Neural cell (in vitro differentiated cells): ENCODE measurements around the gene ABCC8. TPM values are rescaled to one million over a fixed set of nuclear protein-coding genes. Genes with fewer than 3 reads are reported as not detected.

Experiments used
- H2AFZ ChIP-seq: fragments of 200-600, 300-800 bp; sonication (generic), shearing (Covaris generic); 2 replicates; pipeline ENCODE4 v1.6.0; 2014; ENCODE audit warnings: low read depth, mild to moderate bottlenecking, antibody characterized with exemption, low read length, moderate library complexity
- H3F3A ChIP-seq: fragments of 200-600 bp; shearing (Covaris generic); 2 replicates; pipeline ENCODE4 v1.6.1; 2016; ENCODE audit warnings: mild to moderate bottlenecking, moderate library complexity, mixed read lengths, antibody characterized with exemption, low read length; ENCODE audit not compliant: insufficient read depth, poor library complexity, severe bottlenecking
- H3K27ac ChIP-seq: fragments of 200-600, 300-800 bp; sonication (generic), shearing (Covaris generic); 2 replicates; pipeline ENCODE4 v1.5.1; 2014; ENCODE audit warnings: mild to moderate bottlenecking, low read length, moderate library complexity
- H3K27me3 ChIP-seq: fragments of 300-800, 200-600 bp; sonication (generic), shearing (Covaris generic); 2 replicates; pipeline ENCODE4 v1.6.0; 2014; ENCODE audit warnings: mild to moderate bottlenecking, low read depth, low read length, moderate library complexity; ENCODE audit not compliant: insufficient read depth
- H3K36me3 ChIP-seq: fragments of 300-800, 200-600 bp; sonication (generic), shearing (Covaris generic); 2 replicates; pipeline ENCODE4 v1.5.1; 2014; ENCODE audit warnings: mild to moderate bottlenecking, antibody characterized with exemption, low read length, moderate library complexity; ENCODE audit not compliant: insufficient read depth
- H3K4me2 ChIP-seq: fragments of 300-800, 200-600 bp; sonication (generic), shearing (Covaris generic); 2 replicates; pipeline ENCODE4 v1.6.0; 2014; ENCODE audit warnings: mild to moderate bottlenecking, low read length
- H3K4me3 ChIP-seq: fragments of 300-800, 200-600 bp; sonication (generic), shearing (Covaris generic); 2 replicates; pipeline ENCODE4 v1.5.1; 2014; ENCODE audit warnings: mild to moderate bottlenecking, low read length, moderate library complexity
- H3K79me2 ChIP-seq: fragments of 200-600 bp; shearing (Covaris generic); replicated peaks from 2 replicates; pipeline ENCODE4 v1.6.0; 2014; ENCODE audit warnings: mild to moderate bottlenecking, low read length, moderate library complexity; ENCODE audit not compliant: insufficient read depth
- H3K9ac ChIP-seq: fragments of 300-800, 200-600 bp; sonication (generic), shearing (Covaris generic); 2 replicates; pipeline ENCODE4 v1.6.1; 2016; ENCODE audit warnings: mild to moderate bottlenecking, low read length, mixed read lengths
- H3K9me2 ChIP-seq: fragments of 200-600 bp; shearing (Covaris generic); 2 replicates; pipeline ENCODE4 v1.6.1; 2016; ENCODE audit warnings: mild to moderate bottlenecking, low read length, mixed read lengths; ENCODE audit not compliant: insufficient read depth
- H3K9me3 ChIP-seq: fragments of 200-600, 300-800 bp; sonication (generic), shearing (Covaris generic); 2 replicates; pipeline ENCODE4 v1.6.1; 2016; ENCODE audit warnings: mild to moderate bottlenecking, mixed run types, low read length, moderate library complexity, mixed read lengths
- H4K20me1 ChIP-seq: fragments of 200-600 bp; shearing (Covaris generic); 2 replicates; pipeline ENCODE4 v1.6.1; 2016; ENCODE audit warnings: mild to moderate bottlenecking, mixed run types; ENCODE audit not compliant: insufficient read depth
- CTCF ChIP-seq: fragments of 450-650 bp; IDR thresholded peaks from 2 replicates; pipeline ENCODE4 v1.5.1; 2014; ENCODE audit warnings: antibody characterized with exemption, mild to moderate bottlenecking, moderate library complexity; ENCODE audit not compliant: poor library complexity, severe bottlenecking
- EP300 ChIP-seq: fragments of 450-650 bp; conservative IDR thresholded peaks from 2 replicates; pipeline ENCODE4 v1.6.1; 2014; ENCODE audit warnings: antibody characterized with exemption, mild to moderate bottlenecking, moderate library complexity; ENCODE audit not compliant: poor library complexity, severe bottlenecking
- EZH2 ChIP-seq: fragments of 200-600, 300-800 bp; shearing (Covaris generic), sonication (generic); IDR thresholded peaks from 2 replicates; pipeline ENCODE4 v1.6.1; 2014; ENCODE audit warnings: antibody characterized with exemption, low read length, borderline replicate concordance, mild to moderate bottlenecking; ENCODE audit not compliant: insufficient read depth, poor library complexity, severe bottlenecking
- MXI1 ChIP-seq: fragments of 450-650 bp; conservative IDR thresholded peaks from 2 replicates; pipeline ENCODE4 v1.6.1; 2014; ENCODE audit warnings: antibody characterized with exemption, mild to moderate bottlenecking; ENCODE audit not compliant: poor library complexity, severe bottlenecking
- POLR2AphosphoS5 ChIP-seq: IDR thresholded peaks from 2 replicates; pipeline ENCODE4 v1.6.1; 2012
- RAD21 ChIP-seq: fragments of 450-650 bp; conservative IDR thresholded peaks from 2 replicates; pipeline ENCODE4 v1.6.1; 2014; ENCODE audit warnings: antibody characterized with exemption, mild to moderate bottlenecking, moderate library complexity
- REST ChIP-seq: IDR thresholded peaks from 2 replicates; pipeline ENCODE4 v1.6.1; 2012; ENCODE audit warnings: borderline replicate concordance
- SMC3 ChIP-seq: fragments of 450-650 bp; conservative IDR thresholded peaks from 2 replicates; pipeline ENCODE4 v1.6.1; 2014; ENCODE audit warnings: antibody characterized with exemption, mild to moderate bottlenecking, moderate library complexity; ENCODE audit not compliant: poor library complexity
- TAF1 ChIP-seq: IDR thresholded peaks from 2 replicates; pipeline ENCODE4 v1.6.1; 2012; ENCODE audit warnings: low read depth
- polyA plus RNA-seq: library from polyadenylated mRNA; depleted of rRNA; stranded (reverse); fragments of >200 nt; gene quantifications from 2 replicates; pipeline ENCODE4 v1.2.3, GENCODE V29; 2014

The ABCC8 gene
- polyA plus RNA-seq, 1 donor from 2014 or later, result 13.2 TPM

DNA sequence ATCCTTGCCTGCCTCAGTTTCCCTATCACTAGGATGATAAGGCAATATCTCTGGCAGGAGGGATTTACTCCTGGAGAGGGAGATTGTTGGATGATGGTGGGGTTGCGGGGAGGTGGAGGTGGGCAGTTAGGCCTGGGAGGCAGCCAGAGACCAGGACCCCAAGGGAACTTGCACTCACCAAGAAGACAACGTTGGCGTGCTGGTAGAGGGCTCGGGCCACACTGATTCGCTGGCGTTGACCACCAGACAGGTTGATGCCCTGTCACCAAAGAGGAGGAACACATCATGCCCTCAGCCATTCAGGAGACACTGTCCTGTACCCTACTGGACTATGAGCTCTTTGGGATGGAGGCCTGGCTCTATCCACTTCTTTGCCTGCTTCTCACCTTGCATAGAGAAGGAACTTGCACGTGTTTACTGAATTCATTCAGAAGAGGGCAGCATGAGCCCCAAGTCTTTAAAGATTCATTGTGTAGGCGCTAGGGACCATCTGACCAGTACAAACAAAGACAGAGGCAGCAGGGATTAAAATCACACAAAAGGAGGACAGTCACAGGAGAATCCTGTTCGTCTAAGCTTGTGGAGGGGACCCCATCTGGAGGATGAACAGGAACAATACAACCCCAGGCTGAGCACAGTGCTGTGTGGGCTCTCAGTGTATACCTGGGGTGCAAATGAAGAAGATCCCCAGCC lies 64.0 kb downstream of the ABCC8 start:
- H3K9ac ChIP-seq, result no peak overlapping the region
- no peak overlapping the region for H2AFZ ChIP-seq
- H3K4me2 ChIP-seq, result no peak overlapping the region

GRCh38 chr11:17411418-17411817 lies 65.2 kb downstream of the ABCC8 start:
- no peak overlapping the region for H3K9ac ChIP-seq
- H4K20me1 ChIP-seq, result no peaks in the 10 kb centered on the region
- no peak overlapping the region for H3K27ac ChIP-seq
- no peaks in the 10 kb centered on the region for H3K9me2 ChIP-seq
- no peaks in the 10 kb centered on the region for H3K27me3 ChIP-seq
- H3F3A ChIP-seq, result no peaks in the 10 kb centered on the region
- no peak overlapping the region for H3K4me2 ChIP-seq
- no peaks in the 10 kb centered on the region for H3K79me2 ChIP-seq
- H3K36me3 ChIP-seq, result no peaks in the 10 kb centered on the region
- no peaks in the 10 kb centered on the region for H3K9me3 ChIP-seq
- H2AFZ ChIP-seq, result no peak overlapping the region
- no peak overlapping the region for H3K4me3 ChIP-seq
- TF ChIP-seq POLR2AphosphoS5 (no peak), RAD21 (no peak), TAF1 (no peak), EZH2 (no peak), REST (no peak), SMC3 (no peak), EP300 (no peak), MXI1 (no peak), CTCF (no peak)

More for the DNA sequence above, 64.0 kb downstream of the ABCC8 start:
- no peaks in the 10 kb centered on the region for H3K36me3 ChIP-seq
- no peak for TF ChIP-seq RAD21
- no peaks in the 10 kb centered on the region for H3K27me3 ChIP-seq
- H3K9me2 ChIP-seq, result no peaks in the 10 kb centered on the region
- no peak overlapping the region for H3K4me3 ChIP-seq
- no peaks in the 10 kb centered on the region for H4K20me1 ChIP-seq
- H3F3A ChIP-seq, result no peaks in the 10 kb centered on the region
- H3K79me2 ChIP-seq, result no peaks in the 10 kb centered on the region
- H3K9me3 ChIP-seq, result no peaks in the 10 kb centered on the region
- H3K27ac ChIP-seq, result no peak overlapping the region
